Measurements from ENCODE around the gene TBL1X.

Gene TBL1X

GRCh38 chrX:9785944-9786797 is 321.3 kb downstream of the TBL1X start, which contains the start of gene SHROOM2:
SHROOM2 (plus strand) TSS chrX:9786429; CDS start chrX:9786546, 117 bp downstream.
- peaks cover 6% of the 10 kb centered on the region; the same call in 1 of the 2 replicates for H3K27me3 ChIP-seq (ENCODE audit: control insufficient read depth, insufficient read depth, low read length)
- H3K9ac ChIP-seq (ENCODE audit: low read length): peak within 1 kb of the TSS; percentile 83
- no peaks in the 10 kb centered on the region; the same call in 1 of the 2 replicates for H3K9me3 ChIP-seq (ENCODE audit: control insufficient read depth, insufficient read depth, low read depth, low read length)
- H3K36me3 ChIP-seq (ENCODE audit: control insufficient read depth, insufficient read depth, low read length): no peaks in the 10 kb centered on the region
- peak within 1 kb of the TSS; percentile 97 for H3K4me3 ChIP-seq (ENCODE audit: low read depth, low read length)
- peaks cover 38% of the 10 kb centered on the region for H3K4me1 ChIP-seq (ENCODE audit: control insufficient read depth, insufficient read depth, low read length)
- no peak within 1 kb of the TSS for H3K27ac ChIP-seq (ENCODE audit: low read depth, low read length)

GRCh38 chrX:9786798-9787635 is 322.2 kb downstream of the TBL1X start:
- H3K36me3 ChIP-seq (ENCODE audit: control insufficient read depth, insufficient read depth, low read length): no peaks in the 10 kb centered on the region
- no peaks in the 10 kb centered on the region; the same call in 1 of the 2 replicates for H3K9me3 ChIP-seq (ENCODE audit: control insufficient read depth, insufficient read depth, low read depth, low read length)
- peak overlapping the region; percentile 83 for H3K9ac ChIP-seq (ENCODE audit: low read length)
- H3K27me3 ChIP-seq (ENCODE audit: control insufficient read depth, insufficient read depth, low read length): peaks cover 6% of the 10 kb centered on the region; the same call in 1 of the 2 replicates
- peaks cover 41% of the 10 kb centered on the region for H3K4me1 ChIP-seq (ENCODE audit: control insufficient read depth, insufficient read depth, low read length)
- H3K27ac ChIP-seq (ENCODE audit: low read depth, low read length): no peak overlapping the region
- peak overlapping the region; percentile 97 for H3K4me3 ChIP-seq (ENCODE audit: low read depth, low read length)

- Histone ChIP-seq H3K36me3 (ENCODE audit: control insufficient read depth, insufficient read depth, low read length) (no peaks in the 10 kb centered on the region), H3K27me3 (ENCODE audit: control insufficient read depth, insufficient read depth, low read length) (peaks cover 6% of the 10 kb centered on the region; the same call in 1 of the 2 replicates), H3K9me3 (ENCODE audit: control insufficient read depth, insufficient read depth, low read depth, low read length) (no peaks in the 10 kb centered on the region; the same call in 1 of the 2 replicates), H3K9ac (ENCODE audit: low read length) (peak overlapping the region; percentile 75), H3K27ac (ENCODE audit: low read depth, low read length) (peak overlapping the region; percentile 72; the same call in 1 of the 2 replicates), H3K4me3 (ENCODE audit: low read depth, low read length) (peak overlapping the region; percentile 53), H3K4me1 (ENCODE audit: control insufficient read depth, insufficient read depth, low read length) (peaks cover 46% of the 10 kb centered on the region)
Measured at GRCh38 chrX:9788911-9789310, 324.1 kb downstream of the TBL1X start.

- H3K4me3 ChIP-seq (ENCODE audit: low read depth, low read length): peak overlapping the region; percentile 53
- H3K9me3 ChIP-seq (ENCODE audit: control insufficient read depth, insufficient read depth, low read depth, low read length): no peaks in the 10 kb centered on the region; the same call in 1 of the 2 replicates
- H3K36me3 ChIP-seq (ENCODE audit: control insufficient read depth, insufficient read depth, low read length): no peaks in the 10 kb centered on the region
- H3K27me3 ChIP-seq (ENCODE audit: control insufficient read depth, insufficient read depth, low read length): peaks cover 6% of the 10 kb centered on the region; the same call in 1 of the 2 replicates
- H3K9ac ChIP-seq (ENCODE audit: low read length): peak overlapping the region; percentile 75
- H3K27ac ChIP-seq (ENCODE audit: low read depth, low read length): peak overlapping the region; percentile 72; the same call in 1 of the 2 replicates
- peaks cover 46% of the 10 kb centered on the region for H3K4me1 ChIP-seq (ENCODE audit: control insufficient read depth, insufficient read depth, low read length)
Measured at GRCh38 chrX:9789555-9789954, 324.7 kb downstream of the TBL1X start.

All from HUES6 (cell line).